PFSK-1 (cell line): ENCODE results near the gene WDR43.

Source experiments
- FOXP2 ChIP-seq: optimal IDR thresholded peaks from 2 replicates; pipeline ENCODE3; 2011; ENCODE audit warnings: borderline replicate concordance, control low read depth, inconsistent platforms; ENCODE audit not compliant: insufficient read depth; ENCODE audit errors: extremely low read length, extremely low read depth
- POLR2AphosphoS5 ChIP-seq: IDR thresholded peaks from 2 replicates; pipeline ENCODE4 v1.6.1; 2012; ENCODE audit warnings: low read depth, mild to moderate bottlenecking, control low read depth, low read length, moderate library complexity
- REST ChIP-seq, 2 experiments: IDR thresholded peaks; 2 replicates each; pipeline versions ENCODE4 v1.6.1 to v1.8.0; 2011 to 2012; ENCODE audit warnings: low read depth in 2 of 2, low read length in 2 of 2, control low read depth in 1 of 2, inconsistent platforms in 1 of 2, mild to moderate bottlenecking in 1 of 2, moderate library complexity in 1 of 2; ENCODE audit not compliant: insufficient read depth in 1 of 2
- SIN3A ChIP-seq: IDR thresholded peaks from 2 replicates; pipeline ENCODE4 v1.6.1; 2012; ENCODE audit warnings: mild to moderate bottlenecking, low read length, moderate library complexity, borderline replicate concordance; ENCODE audit not compliant: insufficient read depth
- TAF1 ChIP-seq: IDR thresholded peaks from 2 replicates; pipeline ENCODE4 v1.6.1; 2012; ENCODE audit warnings: low read length, control low read depth, borderline replicate concordance; ENCODE audit not compliant: insufficient read depth

The WDR43 gene

GRCh38 chr2:28982381-28982950 is 88.0 kb downstream of the WDR43 start:
- TF ChIP-seq REST (IDR thresholded peaks at IDR 0.05; ENCODE audit: insufficient read depth in 1 of 2, low read depth in 2 of 2, low read length in 2 of 2) (no peak), TAF1 (no peak), FOXP2 (no peak), SIN3A (no peak), POLR2AphosphoS5 (no peak)

GRCh38 chr2:28986429-28986828 is 92.0 kb downstream of the WDR43 start:
- TF ChIP-seq SIN3A: no peak
- TF ChIP-seq POLR2AphosphoS5: no peak
- no peak for TF ChIP-seq FOXP2
- peak; percentile 76 to 87 for TF ChIP-seq REST (IDR thresholded peaks at IDR 0.05; ENCODE audit: insufficient read depth in 1 of 2, low read depth in 2 of 2, low read length in 2 of 2)

- no peak for TF ChIP-seq FOXP2
- TF ChIP-seq TAF1: no peak
- TF ChIP-seq SIN3A: no peak
- TF ChIP-seq REST (IDR thresholded peaks at IDR 0.05; ENCODE audit: insufficient read depth in 1 of 2, low read depth in 2 of 2, low read length in 2 of 2): no peak
- no peak for TF ChIP-seq POLR2AphosphoS5
These were observed 95.5 kb downstream of the WDR43 start for GRCh38 chr2:28989973-28990372.

GRCh38 chr2:28990445-28990844 is 96.0 kb downstream of the WDR43 start:
- TF ChIP-seq POLR2AphosphoS5 (no peak), FOXP2 (no peak), TAF1 (no peak), REST (IDR thresholded peaks at IDR 0.05; ENCODE audit: insufficient read depth in 1 of 2, low read depth in 2 of 2, low read length in 2 of 2) (no peak), SIN3A (no peak)

GRCh38 chr2:28991021-28991420 is 96.6 kb downstream of the WDR43 start:
- TF ChIP-seq POLR2AphosphoS5 (no peak), FOXP2 (no peak)
